ENCODE measurements around the gene AREG.

AREG gene

GRCh38 chr4:74433541-74434172 lies 11.3 kb upstream of the AREG start:
- peak; percentile 24 for DNase-seq

- DNase-seq, result no peak
Observed at GRCh38 chr4:74435296-74435695, 9.6 kb upstream of the AREG start.

GRCh38 chr4:74437866-74438265 lies 7.1 kb upstream of the AREG start:
- no peak for DNase-seq

GRCh38 chr4:74438661-74439060 lies 6.3 kb upstream of the AREG start:
- no peak for DNase-seq

GRCh38 chr4:74439952-74440351 lies 5.0 kb upstream of the AREG start:
- DNase-seq, result no peak

- DNase-seq, result no peak
Observed at GRCh38 chr4:74440356-74440755, 4.6 kb upstream of the AREG start.

- no peak for DNase-seq
Observed at GRCh38 chr4:74441744-74442143, 3.2 kb upstream of the AREG start.

GRCh38 chr4:74446193-74446868 lies 1.4 kb downstream of the AREG start:
- no peak for DNase-seq

GRCh38 chr4:74446896-74447295 lies 2.0 kb downstream of the AREG start:
- no peak for DNase-seq

GRCh38 chr4:74447636-74448233 lies 2.8 kb downstream of the AREG start:
- DNase-seq, result no peak

GRCh38 chr4:74449571-74450297 lies 4.8 kb downstream of the AREG start:
- peak; percentile 56 for DNase-seq

GRCh38 chr4:74450298-74450683 lies 5.4 kb downstream of the AREG start:
- DNase-seq, result no peak

GRCh38 chr4:74451214-74451661 lies 6.3 kb downstream of the AREG start:
- peak; percentile 68 for DNase-seq

- no peak for DNase-seq
Observed at GRCh38 chr4:74453037-74453635, 8.2 kb downstream of the AREG start.

- DNase-seq, result no peak
Observed at GRCh38 chr4:74453829-74454742, 9.2 kb downstream of the AREG start.

GRCh38 chr4:74455361-74456055 lies 10.6 kb downstream of the AREG start:
- no peak for DNase-seq

GRCh38 chr4:74456056-74456744 lies 11.3 kb downstream of the AREG start:
- no peak for DNase-seq

- DNase-seq, result no peak
Observed at GRCh38 chr4:74456849-74457395, 12.0 kb downstream of the AREG start.

- DNase-seq, result no peak
Observed at GRCh38 chr4:74460833-74461232, 15.9 kb downstream of the AREG start.

- no peak for DNase-seq
Observed at GRCh38 chr4:74463123-74463522, 18.2 kb downstream of the AREG start.

GRCh38 chr4:74464291-74464690 lies 19.4 kb downstream of the AREG start:
- DNase-seq, result no peak
